Neural progenitor cell (in vitro differentiated cells): ENCODE measurements around the gene ACAN. TPM values are rescaled to one million over a fixed set of nuclear protein-coding genes. Genes with fewer than 3 reads are reported as not detected.

Experiments
- DNase-seq: peaks from one replicate; pipeline ENCODE4 v3.0.0-alpha.2; 2016; ENCODE audit warnings: low spot score
- H2AFZ ChIP-seq: fragments of 200-600 bp; sonication (generic); replicated peaks from 2 replicates; pipeline ENCODE4 v1.6.1; 2016; ENCODE audit warnings: antibody characterized with exemption
- H3F3A ChIP-seq: fragments of 200-600 bp; sonication (generic); 2 replicates; pipeline ENCODE4 v1.6.1; 2016; ENCODE audit warnings: antibody characterized with exemption, low read depth
- H3K27ac ChIP-seq: fragments of 200-600 bp; sonication (generic); 2 replicates; pipeline ENCODE4 v1.5.1; 2016; ENCODE audit warnings: mild to moderate bottlenecking
- H3K27me3 ChIP-seq: fragments of 200-600 bp; sonication (generic); 2 replicates; pipeline ENCODE4 v1.6.1; 2016; ENCODE audit warnings: mild to moderate bottlenecking, moderate library complexity
- H3K36me3 ChIP-seq: fragments of 200-600 bp; sonication (generic); 2 replicates; pipeline ENCODE4 v1.5.1; 2016
- H3K4me1 ChIP-seq: fragments of 200-600 bp; sonication (generic); 2 replicates; pipeline ENCODE4 v1.6.1; 2016; ENCODE audit warnings: mixed run types
- H3K4me2 ChIP-seq: fragments of 200-600 bp; sonication (generic); 2 replicates; pipeline ENCODE4 v1.6.1; 2016
- H3K4me3 ChIP-seq: fragments of 200-600 bp; sonication (generic); 2 replicates; pipeline ENCODE4 v1.5.1; 2016
- H3K79me2 ChIP-seq: fragments of 200-600 bp; sonication (generic); 2 replicates; pipeline ENCODE4 v1.6.1; 2016; ENCODE audit warnings: low read depth
- H3K9ac ChIP-seq: fragments of 200-600 bp; sonication (generic); 2 replicates; pipeline ENCODE4 v1.6.1; 2016
- H3K9me3 ChIP-seq: fragments of 200-600 bp; sonication (generic); 2 replicates; pipeline ENCODE4 v1.5.1; 2016; ENCODE audit warnings: low read depth
- H4K20me1 ChIP-seq: fragments of 200-600 bp; sonication (generic); 2 replicates; pipeline ENCODE4 v1.6.1; 2016; ENCODE audit warnings: low read depth
- H3K27ac Mint-ChIP-seq: 3 replicates; pipeline ENCODE4 v1.8.0; 2021; ENCODE audit warnings: mixed read lengths
- H3K27me3 Mint-ChIP-seq: 2 replicates; pipeline ENCODE4 v1.8.0; 2022; ENCODE audit warnings: low read depth, mild to moderate bottlenecking, inconsistent platforms, moderate library complexity, mixed read lengths; ENCODE audit not compliant: insufficient read depth
- H3K36me3 Mint-ChIP-seq: 3 replicates; pipeline ENCODE4 v1.8.0; 2021; ENCODE audit warnings: mixed read lengths
- H3K4me1 Mint-ChIP-seq: 3 replicates; pipeline ENCODE4 v1.8.0; 2021; ENCODE audit warnings: mixed read lengths
- H3K4me3 Mint-ChIP-seq: 3 replicates; pipeline ENCODE4 v1.8.0; 2021; ENCODE audit warnings: mild to moderate bottlenecking, moderate library complexity, mixed read lengths
- H3K9me3 Mint-ChIP-seq: 3 replicates; pipeline ENCODE4 v1.8.0; 2020; ENCODE audit warnings: mixed read lengths
- EZH2 ChIP-seq: fragments of 200-600 bp; sonication (generic); IDR thresholded peaks from 2 replicates; pipeline ENCODE4 v1.6.1; 2017; ENCODE audit warnings: antibody characterized with exemption, mild to moderate bottlenecking, moderate library complexity
- EZH2phosphoT487 ChIP-seq: fragments of 200-600 bp; sonication (generic); IDR thresholded peaks from 2 replicates; pipeline ENCODE4 v1.6.1; 2017; ENCODE audit warnings: antibody characterized with exemption
- total RNA-seq: library from RNA; depleted of rRNA; stranded (reverse); fragments of >200 nt; gene quantifications from 2 replicates; pipeline ENCODE4 v1.2.3, GENCODE V29; 2015; ENCODE audit warnings: low replicate concordance
- TF ChIP-seq, protein P1 (sequence below): fragments of 200-600 bp; sonication (generic); IDR thresholded peaks from 2 replicates; pipeline ENCODE4 v1.5.1; 2017; ENCODE audit warnings: antibody characterized with exemption, mild to moderate bottlenecking

The ACAN gene
- total RNA-seq, 1 donor from 2014 or later = 0.06 TPM

- TF ChIP-seq EZH2phosphoT487 (no peak), EZH2 (no peak)
- TF ChIP-seq, protein P1, sequence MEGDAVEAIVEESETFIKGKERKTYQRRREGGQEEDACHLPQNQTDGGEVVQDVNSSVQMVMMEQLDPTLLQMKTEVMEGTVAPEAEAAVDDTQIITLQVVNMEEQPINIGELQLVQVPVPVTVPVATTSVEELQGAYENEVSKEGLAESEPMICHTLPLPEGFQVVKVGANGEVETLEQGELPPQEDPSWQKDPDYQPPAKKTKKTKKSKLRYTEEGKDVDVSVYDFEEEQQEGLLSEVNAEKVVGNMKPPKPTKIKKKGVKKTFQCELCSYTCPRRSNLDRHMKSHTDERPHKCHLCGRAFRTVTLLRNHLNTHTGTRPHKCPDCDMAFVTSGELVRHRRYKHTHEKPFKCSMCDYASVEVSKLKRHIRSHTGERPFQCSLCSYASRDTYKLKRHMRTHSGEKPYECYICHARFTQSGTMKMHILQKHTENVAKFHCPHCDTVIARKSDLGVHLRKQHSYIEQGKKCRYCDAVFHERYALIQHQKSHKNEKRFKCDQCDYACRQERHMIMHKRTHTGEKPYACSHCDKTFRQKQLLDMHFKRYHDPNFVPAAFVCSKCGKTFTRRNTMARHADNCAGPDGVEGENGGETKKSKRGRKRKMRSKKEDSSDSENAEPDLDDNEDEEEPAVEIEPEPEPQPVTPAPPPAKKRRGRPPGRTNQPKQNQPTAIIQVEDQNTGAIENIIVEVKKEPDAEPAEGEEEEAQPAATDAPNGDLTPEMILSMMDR = no peak
Measured at GRCh38 chr15:88788816-88789215, 14.4 kb upstream of the ACAN start.

DNA sequence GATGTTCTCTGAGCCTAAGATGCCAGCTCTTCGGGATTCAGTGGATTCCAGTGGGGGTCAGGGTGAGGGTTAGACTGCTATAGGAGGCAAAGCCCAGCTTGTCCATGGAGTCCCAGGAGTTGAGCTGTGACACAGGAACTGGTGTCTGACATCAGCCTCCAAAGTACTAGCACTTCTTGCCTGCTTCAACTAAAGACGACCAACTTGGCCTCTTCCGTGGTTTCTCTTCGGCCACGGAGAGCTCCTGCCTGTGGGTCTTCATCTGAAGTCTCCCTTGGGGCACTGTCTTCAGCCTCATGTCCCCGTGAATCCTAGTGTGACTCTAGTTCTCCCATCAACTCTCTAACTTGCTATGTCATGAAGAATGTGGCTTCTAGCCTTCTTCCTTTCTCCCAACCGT is 12.8 kb upstream of the ACAN start:
- Mint-ChIP-seq H3K27ac (no peak overlapping the region), H3K36me3 (no peaks in the 10 kb centered on the region), H3K4me3 (no peak overlapping the region), H3K9me3 (peaks cover 2% of the 10 kb centered on the region), H3K4me1 (peaks cover 7% of the 10 kb centered on the region), H3K27me3 (peaks cover 6% of the 10 kb centered on the region)
- H3K9me3 ChIP-seq = no peaks in the 10 kb centered on the region
- no peak overlapping the region for H2AFZ ChIP-seq
- no peak overlapping the region for H3K27ac ChIP-seq
- no peak for TF ChIP-seq EZH2
- TF ChIP-seq, protein P1 = no peak
- no peak for TF ChIP-seq EZH2phosphoT487
- no peaks in the 10 kb centered on the region for H3F3A ChIP-seq
- no peak for DNase-seq
- H3K36me3 ChIP-seq = no peaks in the 10 kb centered on the region
- H3K4me2 ChIP-seq = no peak overlapping the region
- peaks cover 6% of the 10 kb centered on the region for H3K4me1 ChIP-seq
- H3K27me3 ChIP-seq = peaks cover 24% of the 10 kb centered on the region
- H3K9ac ChIP-seq = no peak overlapping the region
- H3K4me3 ChIP-seq = no peak overlapping the region
- H4K20me1 ChIP-seq = no peaks in the 10 kb centered on the region
- H3K79me2 ChIP-seq = no peaks in the 10 kb centered on the region

More at GRCh38 chr15:88788816-88789215, 14.4 kb upstream of the ACAN start:
- peaks cover 2% of the 10 kb centered on the region for H3K9me3 Mint-ChIP-seq
- Histone ChIP-seq H2AFZ (no peak overlapping the region), H3K4me1 (peaks cover 6% of the 10 kb centered on the region), H3F3A (no peaks in the 10 kb centered on the region), H3K4me3 (no peak overlapping the region), H3K27ac (no peak overlapping the region), H3K36me3 (no peaks in the 10 kb centered on the region), H4K20me1 (no peaks in the 10 kb centered on the region), H3K9me3 (no peaks in the 10 kb centered on the region), H3K27me3 (peaks cover 21% of the 10 kb centered on the region), H3K9ac (no peak overlapping the region), H3K79me2 (no peaks in the 10 kb centered on the region), H3K4me2 (no peak overlapping the region)
- DNase-seq = no peak
- peaks cover 7% of the 10 kb centered on the region for H3K4me1 Mint-ChIP-seq
- peaks cover 9% of the 10 kb centered on the region for H3K27me3 Mint-ChIP-seq
- H3K4me3 Mint-ChIP-seq = no peak overlapping the region
- no peaks in the 10 kb centered on the region for H3K36me3 Mint-ChIP-seq
- H3K27ac Mint-ChIP-seq = no peak overlapping the region

- Histone ChIP-seq H3K27me3 (peaks cover 24% of the 10 kb centered on the region), H2AFZ (no peak overlapping the region), H3F3A (no peaks in the 10 kb centered on the region), H3K79me2 (no peaks in the 10 kb centered on the region), H4K20me1 (no peaks in the 10 kb centered on the region), H3K4me1 (peaks cover 6% of the 10 kb centered on the region), H3K4me3 (no peak overlapping the region), H3K36me3 (no peaks in the 10 kb centered on the region), H3K27ac (no peak overlapping the region), H3K9me3 (no peaks in the 10 kb centered on the region), H3K4me2 (no peak overlapping the region), H3K9ac (no peak overlapping the region)
- Mint-ChIP-seq H3K9me3 (peaks cover 2% of the 10 kb centered on the region), H3K27me3 (peaks cover 7% of the 10 kb centered on the region), H3K27ac (no peak overlapping the region), H3K4me1 (peaks cover 7% of the 10 kb centered on the region), H3K4me3 (no peak overlapping the region), H3K36me3 (no peaks in the 10 kb centered on the region)
- TF ChIP-seq, protein P1 = no peak
- TF ChIP-seq EZH2 (no peak), EZH2phosphoT487 (no peak)
- DNase-seq = no peak
Measured at GRCh38 chr15:88791637-88792036, 11.6 kb upstream of the ACAN start.
